ENCODE results near the gene EPB41. TPM values are rescaled to one million over a fixed set of nuclear protein-coding genes. Genes with fewer than 3 reads are reported as not detected.
A peak's percentile ranks its signal among the peaks of the same experiment; 100 is the strongest.

EPB41 gene
- total and polyA plus RNA-seq, 9 of the 15 experiments (the other 6 are each of a cell fraction or from before 2014, with no cell fraction given) = 3.7 to 213 (median 141) TPM

GRCh38 chr1:29156543-29157268 is 242.3 kb downstream of the EPB41 start (continued):
- no peak for TF ChIP-seq ATF2 (CRISPR knock-in tag; IDR thresholded peaks at IDR 0.05)
- peak; percentile 90 for TF ChIP-seq TRIM28 (IDR thresholded peaks at IDR 0.05)
- no peak for TF ChIP-seq USF1 (CRISPR knock-in tag; IDR thresholded peaks at IDR 0.05)
- TF ChIP-seq CBX5 (IDR thresholded peaks at IDR 0.05; ENCODE audit: borderline replicate concordance, low read depth) = peak; percentile 45
- 0 out of 2 replicates have a peak, but pooled peaks have one; percentile 5 for TF ChIP-seq GTF2E2 (tag; IDR thresholded peaks at IDR 0.05)
- 0 out of 2 replicates have a peak, but pooled peaks have one; percentile 10 for TF ChIP-seq PTRF (tag; IDR thresholded peaks at IDR 0.05)
- no peak; the same call in 1 of the 2 replicates for TF ChIP-seq MECOM (CRISPR knock-in tag; IDR thresholded peaks at IDR 0.05)
- TF ChIP-seq HEY1 (CRISPR knock-in tag; IDR thresholded peaks at IDR 0.05; ENCODE audit: borderline replicate concordance) = no peak
- TF ChIP-seq TAL1 (IDR thresholded peaks at IDR 0.05) = peak; percentile 96
- TF ChIP-seq ETV6 (IDR thresholded peaks at IDR 0.05; ENCODE audit: borderline replicate concordance in 1 of 2, low read depth in 2 of 2, low read length in 1 of 2) = peak in 1 of 2 experiments; percentile 40; a peak in 1 of 4 replicates
- no peak for TF ChIP-seq ETV6 (CRISPR knock-in tag; IDR thresholded peaks at IDR 0.05; ENCODE audit: borderline replicate concordance)
- no peak for TF ChIP-seq PHB (CRISPR knock-in tag; IDR thresholded peaks at IDR 0.05)
- peak; percentile 99 for TF ChIP-seq DPF2 (IDR thresholded peaks at IDR 0.05)
- TF ChIP-seq SMAD2 (IDR thresholded peaks at IDR 0.05; ENCODE audit: low read depth, low read length) = no peak
- TF ChIP-seq CUX1 (CRISPR knock-in tag; IDR thresholded peaks at IDR 0.05) = no peak
- no peak for TF ChIP-seq RBFOX2 (IDR thresholded peaks at IDR 0.05; ENCODE audit: low read depth, low read length)
- TF ChIP-seq CBX2 (IDR thresholded peaks at IDR 0.05; ENCODE audit: insufficient read depth, low read length, poor library complexity, severe bottlenecking) = no peak
- no peak for TF ChIP-seq POU5F1 (IDR thresholded peaks at IDR 0.05; ENCODE audit: borderline replicate concordance, low read depth, low read length, partially characterized antibody)
- no peak for TF ChIP-seq ZNF740 (CRISPR knock-in tag; IDR thresholded peaks at IDR 0.05)
- no peak for TF ChIP-seq ZNF740 (tag; IDR thresholded peaks at IDR 0.05)
- no peak; the same call in 1 of the 2 replicates for TF ChIP-seq DMBX1 (CRISPR knock-in tag; IDR thresholded peaks at IDR 0.05; ENCODE audit: borderline replicate concordance)
